Stimulated activated CD8-positive, alpha-beta memory T cell treated with anti-CD3 and anti-CD28 coated beads, Interleukin-15, amount 100 ng/mL, for 4 hours (primary cell): ENCODE measurements around the gene PIGX.

ENCODE experiments used
- DNase-seq, 2 donors: peaks; one replicate each; pipeline ENCODE4 v3.0.0-alpha.2; 2020; ENCODE audit warnings: low read depth in 2 of 2

The PIGX gene

DNA sequence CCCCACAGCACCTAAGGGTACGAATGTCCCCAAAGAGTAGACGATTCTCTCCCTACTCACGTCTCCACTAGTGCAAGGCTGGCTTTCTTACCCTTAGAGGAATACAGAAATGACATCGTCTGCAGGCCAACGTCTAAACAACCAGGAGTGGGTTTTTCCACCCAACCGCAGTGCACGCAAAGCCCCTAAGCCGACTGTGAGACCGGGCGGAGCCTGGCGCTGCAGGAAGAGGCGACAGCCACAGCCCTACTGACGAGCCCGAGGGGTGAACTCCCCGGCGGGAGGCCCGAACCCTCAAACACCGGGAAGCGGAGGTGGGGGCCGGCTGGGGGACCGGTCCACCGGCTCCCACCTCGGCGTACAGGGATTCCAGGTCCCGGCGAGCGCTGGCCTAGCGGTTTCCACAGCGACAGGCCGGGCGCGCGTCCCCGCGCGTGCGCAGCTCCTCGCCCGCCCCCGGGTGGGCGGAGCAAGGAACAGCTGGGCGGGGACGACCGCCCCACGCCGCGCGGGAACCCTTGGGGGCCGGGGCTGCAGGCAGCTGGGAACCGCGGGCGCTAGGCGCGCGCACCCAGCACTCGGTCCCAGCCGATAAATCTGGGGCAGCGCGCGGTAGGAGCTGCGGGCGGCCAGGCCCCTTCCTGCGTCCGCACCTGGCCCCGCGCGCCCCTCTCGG, at the start of gene PIGX, which contains the start of gene CEP19:
TSS of gene PIGX (plus strand) at position 540 of the 676 bp plus-strand sequence.
TSS of gene CEP19 (minus strand) at position 413 of the 676 bp plus-strand sequence. CDS start 3,593 bp downstream, outside the sequence.
- DNase-seq = peak; percentile 75 to 84

DNA sequence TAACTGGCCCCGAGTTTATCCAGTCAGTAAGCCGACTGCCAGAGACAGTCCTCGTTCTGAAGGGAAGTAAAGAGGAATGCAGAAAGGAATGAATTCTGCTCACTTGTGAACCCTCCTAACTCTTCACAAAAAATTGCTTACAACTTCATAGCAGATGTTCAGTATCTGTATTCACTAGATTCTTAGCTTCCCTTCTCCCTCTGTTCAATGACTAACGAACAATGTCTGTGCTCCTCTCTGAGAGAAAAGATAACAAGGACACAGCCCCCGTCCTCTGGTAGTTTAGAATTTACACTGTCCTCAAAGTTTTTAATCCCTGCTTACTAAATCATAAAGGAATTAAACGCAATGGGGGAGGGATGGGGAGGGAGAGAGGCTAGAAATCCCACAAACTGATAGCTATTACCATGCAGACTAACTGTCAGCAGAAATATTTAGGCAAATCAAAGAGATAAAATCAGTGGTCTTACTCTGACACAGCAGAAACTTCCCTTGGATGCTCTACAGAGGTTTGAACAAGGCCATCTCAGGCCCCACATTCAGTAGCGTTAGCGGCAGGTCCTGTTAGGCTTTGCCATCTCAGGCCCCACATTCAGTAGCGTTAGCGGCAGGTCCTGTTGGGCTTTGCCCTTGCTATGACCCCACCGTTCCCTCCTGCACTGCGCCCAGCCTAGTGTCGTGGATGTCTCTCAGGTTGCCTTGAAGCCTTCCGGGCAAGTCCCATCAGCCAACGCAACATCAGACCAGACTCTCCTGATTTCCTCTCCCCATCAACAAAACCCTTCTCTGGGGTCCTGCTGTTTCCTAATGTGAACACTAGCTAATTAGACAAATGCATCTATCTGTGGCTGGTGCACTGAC, 49.2 kb upstream of the PIGX start:
- no peak for DNase-seq

DNA sequence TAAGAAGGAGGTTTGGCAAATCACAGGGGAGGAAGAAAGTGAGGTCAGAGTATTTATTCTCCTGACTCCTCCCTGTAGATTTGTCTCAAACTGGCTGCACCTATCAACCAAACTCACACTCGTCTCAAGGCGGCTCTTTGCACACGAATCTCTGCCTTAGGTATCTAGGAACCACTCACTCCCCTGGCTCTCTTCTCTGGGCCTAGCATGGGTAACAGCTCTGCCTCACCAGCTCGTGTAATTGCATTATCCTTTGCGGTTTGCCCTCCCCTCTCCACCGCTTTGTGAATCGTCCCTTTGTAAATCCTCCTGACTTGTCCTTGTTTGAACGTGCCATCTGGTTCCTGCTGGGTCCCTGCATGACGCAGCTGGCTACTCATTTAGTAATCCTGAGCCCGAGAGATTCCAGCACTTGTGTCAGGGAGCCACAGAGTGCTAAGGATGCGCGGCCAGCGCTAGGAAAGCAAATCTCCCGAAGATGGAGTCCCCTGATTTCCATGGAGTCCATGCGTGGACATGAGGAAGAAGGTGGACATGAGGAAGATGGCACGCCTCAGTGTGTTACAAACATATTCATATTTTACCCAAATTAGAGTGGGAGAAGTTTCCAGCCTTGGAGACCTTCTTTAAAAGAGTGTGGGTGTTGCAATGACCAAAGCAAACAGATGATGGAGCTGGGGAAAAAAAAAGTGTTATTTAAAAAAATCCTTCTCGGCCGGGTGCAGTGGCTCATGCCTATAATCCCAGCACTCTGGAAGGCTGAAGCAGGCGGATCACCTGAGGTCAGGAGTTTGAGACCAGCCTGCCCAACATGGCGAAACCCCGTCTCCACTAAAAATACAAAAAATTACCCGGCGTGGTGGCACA, 45.9 kb upstream of the PIGX start:
- DNase-seq = no peak

DNA sequence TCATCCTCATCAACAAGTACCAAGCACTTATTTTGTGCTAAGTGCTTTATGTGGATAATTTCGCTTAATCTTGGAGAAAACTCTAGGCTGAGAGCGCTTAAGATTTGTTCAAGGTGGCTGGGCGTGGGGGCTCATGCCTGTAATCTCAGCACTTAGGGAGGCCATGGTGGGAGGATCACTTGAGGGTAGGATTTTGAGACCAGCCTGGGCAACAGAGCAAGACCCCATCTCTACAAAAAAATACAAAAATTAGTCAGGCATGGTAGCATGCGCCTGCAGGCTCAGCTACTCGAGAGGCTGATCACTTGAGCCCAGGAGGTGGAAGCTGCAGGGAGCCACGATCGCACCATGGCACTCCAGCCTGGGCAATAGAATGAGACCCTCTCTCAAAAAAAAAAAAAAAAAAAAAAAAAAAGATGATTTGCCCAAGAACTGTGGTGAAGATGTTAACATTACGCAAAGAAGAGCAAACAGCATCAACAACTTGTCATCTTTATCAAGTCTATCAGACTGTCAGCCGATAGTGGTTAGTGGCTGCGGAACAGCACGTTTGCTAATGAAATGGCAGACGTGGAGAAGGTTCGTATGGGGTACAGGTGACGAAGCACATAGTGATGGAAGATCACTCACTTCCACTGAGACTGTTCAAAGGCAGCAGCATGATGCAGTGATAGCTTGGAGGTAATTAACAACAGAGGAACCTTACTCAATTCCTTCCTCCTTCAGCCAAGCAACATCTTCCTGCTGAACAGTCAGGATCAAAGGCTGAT, 44.9 kb upstream of the PIGX start:
- no peak for DNase-seq

DNA sequence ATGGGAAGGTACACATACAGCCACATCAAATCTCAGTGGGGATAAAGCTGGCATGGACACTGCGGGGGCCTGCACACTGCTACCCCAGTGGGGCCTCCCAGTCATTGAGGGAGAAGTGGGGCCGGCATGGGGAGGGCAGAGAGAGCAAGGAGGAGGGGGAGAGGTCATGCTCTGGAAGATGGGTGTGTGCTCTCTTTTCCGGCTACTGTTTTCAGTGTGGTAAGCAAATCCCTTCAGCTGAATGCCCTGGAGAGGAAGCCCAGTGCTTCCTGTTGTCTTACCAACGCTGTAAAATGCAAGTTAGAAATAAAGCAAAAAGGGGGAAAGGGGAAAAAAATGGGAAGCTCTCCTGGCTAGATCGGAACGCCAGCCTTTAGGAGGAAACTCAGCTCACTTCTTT, 41.8 kb upstream of the PIGX start:
- DNase-seq = no peak

DNA sequence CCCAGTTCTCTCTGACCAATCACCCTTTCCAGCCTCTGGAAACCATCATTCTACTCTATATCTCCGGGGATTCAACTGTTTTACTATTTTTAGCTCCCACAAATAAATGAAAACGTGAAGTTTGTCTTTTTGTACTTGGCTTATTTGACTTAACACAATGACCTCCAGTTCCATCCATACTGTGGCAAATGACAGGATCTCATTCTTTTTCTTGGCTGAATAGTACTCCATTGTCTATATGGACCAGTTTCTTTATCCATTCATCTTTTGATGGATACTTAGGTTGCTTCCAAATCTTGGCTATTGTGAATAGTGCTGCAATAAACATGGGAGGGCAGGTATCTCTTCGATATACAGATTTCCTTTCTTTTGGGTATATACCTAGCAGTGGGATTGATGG, 38.5 kb upstream of the PIGX start:
- DNase-seq = no peak

DNA sequence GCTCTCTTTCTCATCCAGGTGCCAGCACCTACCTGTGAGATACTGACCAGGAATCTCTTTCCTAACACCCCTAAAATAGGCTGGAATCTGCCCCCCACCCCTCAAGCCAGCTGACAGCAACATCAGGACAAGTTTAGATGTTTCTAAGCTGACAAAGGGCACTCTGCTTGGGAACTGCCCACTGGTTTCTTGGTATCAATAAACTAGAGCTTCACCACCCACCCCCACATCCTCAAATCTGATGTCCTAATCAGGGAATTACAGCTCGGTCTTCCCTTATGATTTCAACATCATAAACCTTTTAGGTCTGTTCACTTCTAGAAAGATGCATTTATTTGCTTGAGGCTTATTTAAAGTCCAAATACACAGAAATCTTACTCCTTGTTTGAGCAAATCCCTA, 34.8 kb upstream of the PIGX start:
- no peak for DNase-seq

DNA sequence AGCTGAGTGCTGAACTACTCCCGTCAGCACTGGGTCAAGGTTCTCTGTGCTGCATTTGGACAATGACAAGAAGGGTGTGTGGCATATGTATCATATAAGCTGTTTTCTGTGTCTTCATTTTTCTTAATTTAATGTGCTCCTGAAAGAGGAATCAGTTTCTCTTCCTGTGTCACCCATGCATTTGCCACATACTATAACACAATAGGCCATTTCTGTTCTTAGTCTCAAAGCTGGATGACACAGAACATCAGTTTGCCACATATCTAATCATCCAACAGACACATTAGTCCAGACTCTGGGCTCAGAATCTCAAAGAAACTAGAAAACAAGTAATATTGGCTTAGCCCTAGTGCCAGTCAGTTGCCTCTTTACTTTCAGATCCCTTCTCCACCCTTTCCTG, 34.2 kb upstream of the PIGX start:
- no peak for DNase-seq

DNA sequence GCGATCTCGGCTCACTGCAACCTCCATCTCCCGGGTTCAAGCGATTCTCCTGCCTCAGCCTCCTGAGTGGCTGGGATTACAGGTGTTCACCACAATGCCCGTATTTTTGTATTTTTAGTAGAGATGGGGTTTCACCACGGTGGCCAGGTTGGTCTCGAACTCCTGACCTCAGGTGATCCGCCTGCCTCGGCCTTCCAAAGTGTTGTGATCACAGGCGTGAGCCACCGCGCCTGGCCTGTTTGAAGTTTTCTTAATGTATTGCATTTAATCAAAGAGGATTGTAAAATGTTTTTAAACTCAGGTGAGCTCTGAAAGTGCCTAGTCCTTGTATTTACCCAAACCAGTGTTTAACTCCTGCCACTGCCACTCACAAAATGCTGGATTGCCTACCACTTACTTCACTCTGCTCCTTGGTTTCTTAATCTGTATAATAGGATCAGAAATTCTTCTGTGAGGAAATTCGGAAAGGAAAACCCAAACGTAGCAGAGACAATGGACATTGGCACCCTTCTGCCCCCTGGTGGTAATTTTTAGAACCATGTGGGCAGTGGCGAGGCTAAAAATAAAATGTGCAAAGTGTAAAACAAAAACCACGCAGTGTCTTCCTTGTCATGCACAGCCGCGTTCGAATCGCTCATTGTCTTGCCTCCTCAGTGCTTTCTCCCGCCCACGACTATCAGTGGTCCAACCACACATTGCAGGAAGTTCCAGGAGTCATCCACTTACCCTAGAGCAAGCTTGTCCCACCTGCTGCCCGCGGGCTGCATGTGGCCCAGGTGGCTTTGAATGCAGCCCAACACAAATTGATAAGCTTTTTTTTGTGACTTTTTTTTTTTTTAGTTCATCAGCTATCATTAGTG, 27.4 kb upstream of the PIGX start:
- DNase-seq = peak; percentile 30 to 43

DNA sequence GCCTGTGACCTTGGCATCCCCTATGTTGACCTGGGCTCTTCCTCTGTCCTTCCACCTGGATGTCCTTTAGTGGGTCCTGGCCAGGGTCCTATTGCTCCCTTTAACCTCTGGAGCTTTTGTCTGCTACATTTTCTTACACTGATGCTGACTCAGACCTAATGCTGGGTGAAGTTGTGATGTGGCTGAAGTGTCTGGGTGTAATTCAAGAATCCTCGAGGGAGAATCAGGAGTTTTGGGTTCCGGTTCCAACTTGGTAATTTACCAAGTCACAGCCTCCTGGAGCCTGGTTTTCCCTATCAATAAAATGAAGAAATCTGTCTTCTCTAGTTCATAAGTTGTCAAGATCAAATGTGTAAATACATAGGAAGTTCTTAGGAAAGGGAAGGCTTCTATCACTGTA, 25.7 kb upstream of the PIGX start:
- no peak for DNase-seq

DNA sequence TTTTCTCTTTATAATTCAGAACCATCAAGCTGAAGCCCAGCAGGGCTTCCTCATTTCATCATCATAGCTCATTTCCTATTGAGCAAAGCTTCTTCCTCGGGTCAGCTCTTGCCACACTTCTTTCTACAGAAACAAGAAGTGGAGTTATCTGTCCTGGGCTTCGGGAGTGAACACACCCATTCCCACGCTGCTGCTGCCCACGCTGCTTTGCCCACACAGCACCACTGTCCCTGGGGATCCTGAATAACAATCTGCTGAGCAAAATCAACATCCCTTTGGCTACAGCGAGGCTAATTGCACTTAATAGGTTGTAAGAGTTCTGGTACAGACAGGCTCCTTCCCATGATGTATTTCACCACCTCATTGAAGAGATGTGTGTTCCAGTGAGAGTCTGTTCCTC, 23.8 kb upstream of the PIGX start:
- DNase-seq = no peak

DNA sequence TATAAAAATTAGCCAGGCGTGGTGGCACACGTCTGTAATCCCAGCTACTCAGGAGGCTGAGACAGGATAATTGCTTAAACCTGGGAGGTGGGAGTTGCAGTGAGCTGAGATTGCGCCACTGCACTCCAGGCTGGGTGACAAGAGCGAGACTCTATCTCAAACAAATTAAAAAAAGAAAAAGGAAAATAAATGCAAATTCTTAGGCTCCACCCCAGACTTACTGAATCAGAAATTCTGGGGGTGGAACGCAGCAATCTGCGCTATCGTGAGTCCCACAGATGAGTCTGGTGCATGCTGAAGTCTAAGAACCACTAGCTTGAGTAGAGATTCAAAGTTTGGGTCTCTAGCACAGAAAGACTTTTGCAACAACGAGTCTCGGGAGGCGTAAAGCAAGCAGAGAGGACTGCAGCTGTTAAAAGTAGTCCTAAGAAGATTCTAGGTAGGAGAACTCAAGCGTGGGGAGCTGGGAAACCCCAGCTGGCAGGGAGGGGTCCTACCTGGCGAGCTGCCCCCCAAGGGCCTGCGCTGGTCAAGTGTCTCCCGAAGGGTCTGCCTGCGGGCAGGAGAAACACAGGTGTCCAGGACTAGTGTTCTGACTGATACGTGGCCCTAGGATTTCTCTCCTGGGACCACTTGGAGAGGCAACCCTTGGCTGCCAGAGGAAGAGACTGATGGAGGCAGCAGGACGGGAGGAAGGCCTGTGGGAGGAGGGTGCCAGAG, 22.1 kb upstream of the PIGX start:
- no peak for DNase-seq

DNA sequence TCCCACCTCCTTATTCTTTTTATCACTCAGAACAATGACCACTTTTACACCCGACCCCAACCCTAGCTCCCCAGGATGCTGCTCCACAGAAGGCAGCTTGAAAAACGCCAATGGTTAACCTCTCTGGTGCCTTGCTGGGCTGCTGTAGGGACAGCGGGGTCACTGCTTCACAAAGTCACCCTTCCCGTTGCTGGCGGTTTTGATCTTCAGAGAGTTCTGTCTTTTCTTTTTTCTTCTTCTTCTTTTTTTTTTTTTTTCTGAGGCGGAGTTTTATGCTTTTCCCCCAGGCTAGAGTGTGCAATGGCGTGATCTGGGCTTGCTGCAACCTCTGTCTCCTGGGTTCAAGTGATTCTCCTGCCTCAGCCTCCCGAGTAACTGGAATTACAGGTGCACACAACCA, 20.8 kb upstream of the PIGX start:
- no peak for DNase-seq

DNA sequence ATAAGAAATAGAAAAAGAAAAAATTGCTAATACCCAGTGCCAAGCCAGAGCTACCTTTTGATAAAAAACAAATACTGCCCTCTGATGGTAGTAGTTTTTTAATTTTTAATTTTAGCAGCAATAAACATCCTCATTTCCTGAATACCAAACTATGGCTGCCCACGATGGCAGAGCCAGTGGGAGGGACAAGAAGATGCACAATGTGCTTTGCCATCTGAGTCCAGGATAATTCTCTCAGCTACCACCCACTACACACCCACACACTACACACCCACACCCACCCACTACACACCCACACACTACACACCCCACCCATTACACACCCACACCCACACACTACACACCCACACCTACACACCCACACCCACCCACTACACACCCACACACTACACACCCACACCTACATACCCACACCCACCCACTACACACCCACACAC, 18.0 kb upstream of the PIGX start:
- DNase-seq = no peak

DNA sequence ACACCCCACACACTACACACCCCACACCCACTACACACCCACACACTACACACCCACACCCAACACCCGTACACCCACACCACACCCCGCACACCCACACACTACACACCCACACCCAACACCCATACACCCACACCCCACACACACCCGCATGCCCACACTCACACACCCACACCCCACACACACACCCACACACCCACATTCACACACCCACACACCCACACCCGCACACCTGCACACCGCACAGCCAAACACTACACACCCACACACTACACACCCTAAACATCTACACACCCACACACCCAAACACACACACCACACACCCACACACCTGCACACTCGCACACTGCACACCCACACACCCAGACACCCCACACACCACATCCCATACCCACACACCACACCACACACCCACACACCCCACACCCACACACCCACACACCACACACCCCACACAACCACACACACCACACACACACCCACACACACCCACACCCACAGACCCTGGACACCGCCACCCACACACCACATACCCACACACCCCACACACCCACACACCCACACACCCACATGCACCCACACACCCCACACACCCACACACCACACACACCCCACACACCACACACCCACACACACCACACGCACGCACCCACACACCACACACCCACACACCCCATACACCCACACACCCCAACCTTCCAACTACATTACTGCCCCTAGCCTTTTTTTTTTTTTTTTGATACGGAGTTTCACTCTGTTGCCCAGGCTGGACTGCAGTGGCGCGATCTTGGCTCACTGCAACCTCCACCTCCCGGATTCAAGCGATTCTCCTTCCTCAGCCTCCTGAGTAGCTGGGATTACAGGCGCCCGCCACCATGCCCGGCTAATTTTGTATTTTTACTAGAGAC, 17.0 kb upstream of the PIGX start:
- DNase-seq = no peak

DNA sequence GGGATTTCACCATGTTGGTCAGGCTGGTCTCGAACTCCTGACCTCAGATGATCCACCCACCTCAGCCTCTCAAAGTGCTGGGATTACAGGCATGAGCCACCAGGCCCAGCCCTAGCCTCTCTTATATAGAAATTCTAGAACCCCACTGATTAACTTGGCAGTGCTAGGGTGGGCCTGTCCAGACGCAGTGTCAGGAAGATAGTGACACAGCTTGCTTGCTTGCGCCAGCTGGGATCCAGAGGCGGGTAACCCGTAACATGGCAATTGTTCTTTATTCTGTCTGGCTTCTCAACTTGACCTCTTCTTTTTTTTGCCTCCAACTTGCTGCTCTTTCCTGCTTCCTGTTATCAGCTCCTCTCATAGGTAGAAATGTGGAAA, 16.3 kb upstream of the PIGX start:
- DNase-seq = no peak

DNA sequence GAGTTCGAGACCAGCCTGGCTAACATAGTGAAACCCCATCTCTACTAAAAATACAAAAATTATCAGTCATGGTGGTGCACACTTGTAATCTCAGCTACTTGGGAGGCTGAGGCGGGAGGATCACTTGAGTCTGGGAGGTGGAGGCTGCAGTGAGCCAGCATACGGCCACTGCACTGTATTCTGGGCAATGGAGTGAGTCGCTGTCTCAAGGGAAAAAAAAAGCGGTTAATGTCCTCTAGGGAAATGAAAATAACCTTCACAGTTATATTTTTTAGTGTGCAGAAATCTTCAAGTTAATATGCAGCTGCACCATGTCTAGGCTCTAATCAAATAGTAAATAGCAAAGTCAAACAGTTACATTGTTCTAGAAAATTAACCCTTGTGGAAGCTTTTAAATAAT, 14.9 kb upstream of the PIGX start:
- DNase-seq = no peak

DNA sequence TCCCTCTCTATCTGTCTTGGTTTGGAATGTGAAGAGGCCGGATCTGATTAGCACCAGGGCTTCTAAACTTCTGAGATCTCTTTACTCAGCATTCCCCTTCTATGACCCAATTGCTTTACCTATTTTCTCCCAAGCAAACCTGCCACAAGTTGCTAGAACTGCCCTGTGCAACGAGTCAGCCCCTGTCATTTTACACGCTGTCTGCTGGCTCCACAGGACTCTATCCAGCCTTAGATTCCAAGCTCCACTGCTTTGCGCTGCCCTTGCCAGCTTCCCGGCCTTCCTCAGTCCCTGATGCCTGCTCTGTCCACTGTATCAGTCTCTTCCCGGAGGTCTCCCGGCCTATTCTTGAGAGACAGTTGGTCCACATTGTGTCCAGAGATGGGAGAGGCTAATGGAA, 12.4 kb upstream of the PIGX start:
- no peak for DNase-seq

DNA sequence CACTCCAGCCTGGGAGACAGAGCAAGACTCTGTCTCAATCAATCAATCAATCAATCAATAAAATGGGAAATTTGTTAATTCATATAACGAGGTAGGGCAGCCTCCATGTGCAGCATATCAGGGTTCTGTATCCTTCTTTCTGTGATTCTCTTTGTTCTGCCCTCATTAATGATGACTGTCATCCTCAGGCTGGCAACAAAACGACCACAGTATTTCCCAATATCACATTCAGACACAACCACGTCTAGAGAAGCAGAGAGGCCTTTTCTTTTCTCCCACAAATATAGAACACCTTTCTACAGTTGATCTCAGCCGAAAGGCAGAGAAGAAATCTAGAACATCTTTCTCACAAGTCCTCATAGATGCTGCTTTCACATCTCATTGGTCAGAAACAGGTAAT, 11.4 kb upstream of the PIGX start:
- no peak for DNase-seq
